ENCODE data around the gene IL1RAP. TPM values are rescaled to one million over a fixed set of nuclear protein-coding genes. Genes with fewer than 3 reads are reported as not detected.

Gene IL1RAP
- total and polyA plus RNA-seq, 7 experiments from 2014 or later, result 5.9 to 29.0 (median 12.1) TPM

- Mint-ChIP-seq H3K36me3 (peaks cover 14 to 63% (median 40%) of the 10 kb centered on the region in 5 donors), H3K27me3 (no peaks in the 10 kb centered on the region), H3K4me3 (no peak overlapping the region), H3K4me1 (peaks cover 0 to 5% (median 0%) of the 10 kb centered on the region in 7 donors), H3K27ac (no peak overlapping the region), H3K9me3 (no peaks in the 10 kb centered on the region)
- POLR2A ChIA-PET, result no interaction called here
- no peak overlapping the region for H3K4me3 ChIP-seq (ENCODE audit: low read length)
- no peak overlapping the region for H3K27ac ChIP-seq (ENCODE audit: low read depth, low read length)
- intact Hi-C loops (cut with micrococcal nuclease), result no loop called here
- H3K27me3 ChIP-seq (ENCODE audit: control insufficient read depth in 2 of 2, insufficient read depth in 2 of 2, low read length in 2 of 2), result no peaks in the 10 kb centered on the region
- ATAC-seq (no peak), DNase-seq (no peak)
- CTCF ChIA-PET, result no interaction called here
- H3K36me3 ChIP-seq (ENCODE audit: control insufficient read depth in 2 of 3, insufficient read depth in 3 of 3, low read length in 3 of 3), result peaks cover 0 to 3% (median 0%) of the 10 kb centered on the region in 3 experiments
- no peaks in the 10 kb centered on the region for H3K9me3 ChIP-seq (ENCODE audit: control insufficient read depth in 2 of 3, low read length in 3 of 3)
- H3K4me1 ChIP-seq (ENCODE audit: control insufficient read depth in 2 of 2, insufficient read depth in 2 of 2, low read length in 2 of 2), result no peaks in the 10 kb centered on the region
These were observed 130.9 kb downstream of the IL1RAP start for GRCh38 chr3:190644766-190645165.

GRCh38 chr3:190645932-190646460 lies 132.1 kb downstream of the IL1RAP start:
- ATAC-seq, result no peak
- H3K9me3 ChIP-seq (ENCODE audit: control insufficient read depth in 2 of 3, low read length in 3 of 3), result no peaks in the 10 kb centered on the region
- Mint-ChIP-seq H3K27me3 (no peaks in the 10 kb centered on the region), H3K36me3 (peaks cover 10 to 55% (median 32%) of the 10 kb centered on the region in 5 donors), H3K4me3 (no peak overlapping the region), H3K27ac (no peak overlapping the region), H3K9me3 (no peaks in the 10 kb centered on the region), H3K4me1 (peaks cover 0 to 5% (median 0%) of the 10 kb centered on the region in 7 donors)
- POLR2A ChIA-PET, result no interaction called here
- intact Hi-C loops (cut with micrococcal nuclease), result no loop called here
- H3K27me3 ChIP-seq (ENCODE audit: control insufficient read depth in 2 of 2, insufficient read depth in 2 of 2, low read length in 2 of 2), result no peaks in the 10 kb centered on the region
- H3K4me3 ChIP-seq (ENCODE audit: low read length), result no peak overlapping the region
- H3K36me3 ChIP-seq (ENCODE audit: control insufficient read depth in 2 of 3, insufficient read depth in 3 of 3, low read length in 3 of 3), result peaks cover 0 to 3% (median 0%) of the 10 kb centered on the region in 3 experiments
- no peaks in the 10 kb centered on the region for H3K4me1 ChIP-seq (ENCODE audit: control insufficient read depth in 2 of 2, insufficient read depth in 2 of 2, low read length in 2 of 2)
- DNase-seq, result no peak
- CTCF ChIA-PET, result no interaction called here
- H3K27ac ChIP-seq (ENCODE audit: low read depth, low read length), result no peak overlapping the region

- H3K27ac ChIP-seq (ENCODE audit: low read depth, low read length), result no peak overlapping the region
- H3K4me1 ChIP-seq (ENCODE audit: control insufficient read depth in 2 of 2, insufficient read depth in 2 of 2, low read length in 2 of 2), result no peaks in the 10 kb centered on the region
- H3K4me3 ChIP-seq (ENCODE audit: low read length), result no peak overlapping the region
- Mint-ChIP-seq H3K9me3 (no peaks in the 10 kb centered on the region), H3K4me3 (no peak overlapping the region), H3K4me1 (peaks cover 0 to 5% (median 0%) of the 10 kb centered on the region in 7 donors), H3K27ac (no peak overlapping the region), H3K27me3 (no peaks in the 10 kb centered on the region), H3K36me3 (peaks cover 12 to 51% (median 26%) of the 10 kb centered on the region in 5 donors)
- intact Hi-C loops (cut with micrococcal nuclease), result no loop called here
- DNase-seq (no peak), ATAC-seq (no peak)
- CTCF ChIA-PET, result no interaction called here
- POLR2A ChIA-PET, result no interaction called here
- peaks cover 0 to 3% (median 0%) of the 10 kb centered on the region in 3 experiments for H3K36me3 ChIP-seq (ENCODE audit: control insufficient read depth in 2 of 3, insufficient read depth in 3 of 3, low read length in 3 of 3)
- no peaks in the 10 kb centered on the region for H3K9me3 ChIP-seq (ENCODE audit: control insufficient read depth in 2 of 3, low read length in 3 of 3)
- H3K27me3 ChIP-seq (ENCODE audit: control insufficient read depth in 2 of 2, insufficient read depth in 2 of 2, low read length in 2 of 2), result no peaks in the 10 kb centered on the region
These were observed 133.1 kb downstream of the IL1RAP start for GRCh38 chr3:190646996-190647395.

- DNase-seq, result no peak
- no peak for ATAC-seq
- peaks cover 0 to 9% (median 0%) of the 10 kb centered on the region in 5 donors for H3K27me3 Mint-ChIP-seq
- H3K9me3 ChIP-seq (ENCODE audit: control insufficient read depth in 2 of 3, low read length in 3 of 3), result no peaks in the 10 kb centered on the region
- peaks cover 0 to 5% (median 0%) of the 10 kb centered on the region in 5 donors for H3K36me3 Mint-ChIP-seq
- CTCF ChIA-PET, result no interaction called here
- intact Hi-C loops (cut with micrococcal nuclease), result no loop called here
- no peaks in the 10 kb centered on the region for H3K4me1 Mint-ChIP-seq
- no peak overlapping the region for H3K4me3 Mint-ChIP-seq
- no peak overlapping the region for H3K4me3 ChIP-seq (ENCODE audit: low read length)
- POLR2A ChIA-PET, result no interaction called here
- H3K27ac Mint-ChIP-seq, result no peak overlapping the region
- H3K27ac ChIP-seq (ENCODE audit: low read depth, low read length), result no peak overlapping the region
- H3K9me3 Mint-ChIP-seq, result no peaks in the 10 kb centered on the region
- H3K27me3 ChIP-seq (ENCODE audit: control insufficient read depth in 2 of 2, insufficient read depth in 2 of 2, low read length in 2 of 2), result no peaks in the 10 kb centered on the region
- H3K36me3 ChIP-seq (ENCODE audit: control insufficient read depth in 2 of 3, insufficient read depth in 3 of 3, low read length in 3 of 3), result no peaks in the 10 kb centered on the region
- no peaks in the 10 kb centered on the region for H3K4me1 ChIP-seq (ENCODE audit: control insufficient read depth in 2 of 2, insufficient read depth in 2 of 2, low read length in 2 of 2)
These were observed 142.0 kb downstream of the IL1RAP start for GRCh38 chr3:190655933-190656332.

- Mint-ChIP-seq H3K36me3 (peaks cover 0 to 1% (median 0%) of the 10 kb centered on the region in 5 donors), H3K4me1 (peaks cover 0 to 3% (median 0%) of the 10 kb centered on the region in 7 donors), H3K9me3 (no peaks in the 10 kb centered on the region), H3K27ac (no peak overlapping the region), H3K4me3 (no peak overlapping the region), H3K27me3 (peaks cover 0 to 18% (median under 1%) of the 10 kb centered on the region in 5 donors)
- Histone ChIP-seq H3K9me3 (ENCODE audit: control insufficient read depth in 2 of 3, low read length in 3 of 3) (no peaks in the 10 kb centered on the region), H3K27ac (ENCODE audit: low read depth, low read length) (no peak overlapping the region), H3K36me3 (ENCODE audit: control insufficient read depth in 2 of 3, insufficient read depth in 3 of 3, low read length in 3 of 3) (no peaks in the 10 kb centered on the region), H3K4me3 (ENCODE audit: low read length) (no peak overlapping the region), H3K4me1 (ENCODE audit: control insufficient read depth in 2 of 2, insufficient read depth in 2 of 2, low read length in 2 of 2) (no peaks in the 10 kb centered on the region), H3K27me3 (ENCODE audit: control insufficient read depth in 2 of 2, insufficient read depth in 2 of 2, low read length in 2 of 2) (no peaks in the 10 kb centered on the region)
- POLR2A ChIA-PET, result no interaction called here
- DNase-seq, result no peak
- intact Hi-C loops (cut with micrococcal nuclease), result no loop called here
- CTCF ChIA-PET, result no interaction called here
- no peak for ATAC-seq
These were observed 144.2 kb downstream of the IL1RAP start for GRCh38 chr3:190658106-190658505.

- no peaks in the 10 kb centered on the region for H3K36me3 Mint-ChIP-seq
- Histone ChIP-seq H3K4me1 (ENCODE audit: control insufficient read depth in 2 of 2, insufficient read depth in 2 of 2, low read length in 2 of 2) (no peaks in the 10 kb centered on the region), H3K27ac (ENCODE audit: low read depth, low read length) (no peak overlapping the region), H3K36me3 (ENCODE audit: control insufficient read depth in 2 of 3, insufficient read depth in 3 of 3, low read length in 3 of 3) (no peaks in the 10 kb centered on the region), H3K27me3 (ENCODE audit: control insufficient read depth in 2 of 2, insufficient read depth in 2 of 2, low read length in 2 of 2) (no peaks in the 10 kb centered on the region), H3K9me3 (ENCODE audit: control insufficient read depth in 2 of 3, low read length in 3 of 3) (no peaks in the 10 kb centered on the region), H3K4me3 (ENCODE audit: low read length) (no peak overlapping the region)
- ChIA-PET POLR2A (no interaction called here), CTCF (no interaction called here)
- no peak for DNase-seq
- H3K27me3 Mint-ChIP-seq, result peaks cover 6 to 15% (median 13%) of the 10 kb centered on the region in 5 donors
- H3K4me1 Mint-ChIP-seq, result peaks cover 0 to under 1% (median 0%) of the 10 kb centered on the region in 7 donors
- no peak overlapping the region for H3K27ac Mint-ChIP-seq
- no peak overlapping the region for H3K4me3 Mint-ChIP-seq
- no peak for ATAC-seq
- intact Hi-C loops (cut with micrococcal nuclease), result no loop called here
- H3K9me3 Mint-ChIP-seq, result no peaks in the 10 kb centered on the region
These were observed 152.9 kb downstream of the IL1RAP start for GRCh38 chr3:190666821-190667220.

GRCh38 chr3:190671658-190672057 lies 157.8 kb downstream of the IL1RAP start:
- Histone ChIP-seq H3K36me3 (ENCODE audit: control insufficient read depth in 2 of 3, insufficient read depth in 3 of 3, low read length in 3 of 3) (no peaks in the 10 kb centered on the region), H3K4me3 (ENCODE audit: low read length) (no peak overlapping the region), H3K4me1 (ENCODE audit: control insufficient read depth in 2 of 2, insufficient read depth in 2 of 2, low read length in 2 of 2) (no peaks in the 10 kb centered on the region), H3K27me3 (ENCODE audit: control insufficient read depth in 2 of 2, insufficient read depth in 2 of 2, low read length in 2 of 2) (no peaks in the 10 kb centered on the region), H3K9me3 (ENCODE audit: control insufficient read depth in 2 of 3, low read length in 3 of 3) (no peaks in the 10 kb centered on the region), H3K27ac (ENCODE audit: low read depth, low read length) (no peak overlapping the region)
- DNase-seq (no peak), ATAC-seq (no peak)
- Mint-ChIP-seq H3K9me3 (no peaks in the 10 kb centered on the region), H3K4me3 (no peak overlapping the region), H3K36me3 (no peaks in the 10 kb centered on the region), H3K4me1 (no peaks in the 10 kb centered on the region), H3K27ac (no peak overlapping the region), H3K27me3 (peaks cover 0 to 8% (median 5%) of the 10 kb centered on the region in 5 donors)
- intact Hi-C loops (cut with micrococcal nuclease), result no loop called here
- ChIA-PET CTCF (no interaction called here), POLR2A (no interaction called here)

Data from naive thymus-derived CD4-positive, alpha-beta T cell (primary cell).